NOMO-1 (cell line): Measurements from ENCODE around the gene ANKRD28.

Experiments
- DNase-seq, 2 experiments: peaks; one replicate each; lab custom pipeline; 2025; ENCODE audit not compliant: unreplicated experiment in 2 of 2; lab: John Stamatoyannopoulos, UW

Gene ANKRD28

GRCh38 chr3:15728766-15729165 lies 69.0 kb downstream of the ANKRD28 start:
- no peak for DNase-seq

GRCh38 chr3:15726881-15727280 lies 70.9 kb downstream of the ANKRD28 start:
- no peak for DNase-seq

DNA sequence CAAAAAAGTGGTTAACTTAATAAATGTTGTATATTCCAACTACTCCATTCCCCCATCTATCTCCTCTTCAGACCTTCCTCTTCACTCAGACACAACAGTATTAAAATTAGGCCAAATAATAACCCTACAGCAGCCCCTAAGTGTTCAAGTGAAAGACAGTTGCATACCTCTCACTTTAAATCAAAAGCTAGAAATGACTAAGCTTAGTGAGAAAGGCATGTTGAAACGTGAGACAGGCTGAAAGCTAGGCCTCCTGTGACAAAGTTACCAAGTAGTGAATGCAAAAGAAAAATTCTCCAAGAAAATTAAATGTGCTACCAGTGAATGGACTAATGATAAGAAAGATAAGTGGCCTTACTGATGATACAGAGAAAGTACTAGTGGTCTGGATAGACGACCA lies 71.7 kb downstream of the ANKRD28 start:
- no peak for DNase-seq

DNA sequence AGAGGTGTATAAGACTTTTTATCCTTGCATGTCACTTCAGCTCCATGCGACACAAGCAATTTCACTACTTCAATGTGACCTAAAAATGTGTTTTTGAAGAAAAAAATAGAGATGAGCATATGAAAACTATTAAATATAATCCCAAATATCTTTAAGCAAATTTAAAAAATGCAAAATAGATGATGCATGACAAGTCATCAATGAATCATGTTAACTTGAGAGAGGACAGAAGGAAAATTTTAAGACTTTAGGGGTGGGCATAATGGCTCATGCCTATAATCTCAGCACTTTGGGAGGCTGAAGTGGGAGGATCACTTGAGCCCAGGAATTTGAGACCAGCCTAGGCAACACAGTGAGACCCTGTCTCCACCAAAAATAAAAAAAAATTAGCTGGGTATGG lies 73.3 kb downstream of the ANKRD28 start:
- no peak for DNase-seq

GRCh38 chr3:15723624-15723884 lies 74.2 kb downstream of the ANKRD28 start:
- no peak for DNase-seq

- no peak for DNase-seq
Measured at GRCh38 chr3:15722877-15723623, 74.7 kb downstream of the ANKRD28 start.

- no peak for DNase-seq
Measured at GRCh38 chr3:15716178-15716577, 81.6 kb downstream of the ANKRD28 start.

GRCh38 chr3:15714448-15714847 lies 83.3 kb downstream of the ANKRD28 start:
- DNase-seq: no peak

DNA sequence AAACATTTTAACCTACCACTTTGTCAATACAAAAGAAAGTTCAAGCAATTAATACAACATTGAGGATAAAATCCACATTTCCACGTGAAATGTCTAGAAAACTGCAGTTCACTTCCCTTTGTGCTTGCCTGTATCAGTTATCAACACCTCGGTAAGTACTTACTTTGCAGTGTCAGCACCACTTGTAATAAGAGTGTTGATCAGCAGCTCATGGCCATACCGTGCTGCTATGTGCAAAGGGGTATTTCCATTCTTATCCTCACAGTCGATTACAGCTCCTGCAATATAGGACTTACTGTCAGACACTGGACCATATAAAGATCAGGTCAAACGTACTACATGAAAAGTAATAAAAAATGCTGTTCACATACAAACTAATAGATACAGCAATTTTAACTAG lies 84.4 kb downstream of the ANKRD28 start:
- no peak for DNase-seq

DNA sequence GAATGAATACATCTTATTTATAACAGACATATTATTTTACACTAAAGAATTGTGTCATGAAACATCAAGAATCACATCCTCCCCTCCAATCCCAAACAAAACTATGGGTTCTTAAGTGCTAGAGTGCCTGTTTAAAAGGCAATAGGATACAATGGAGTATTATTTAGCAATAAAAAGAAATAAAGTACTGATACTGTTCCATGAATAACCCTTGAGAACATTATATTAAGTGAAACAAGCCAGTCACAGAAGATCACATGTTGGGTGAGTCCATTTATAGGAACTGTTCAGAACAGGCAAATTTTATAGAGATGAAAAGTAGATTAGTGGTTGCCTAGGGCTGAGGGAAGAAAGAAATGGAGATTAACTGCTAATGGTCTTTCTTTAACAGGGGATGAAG lies 86.5 kb downstream of the ANKRD28 start:
- DNase-seq: no peak

GRCh38 chr3:15708882-15709677 lies 88.7 kb downstream of the ANKRD28 start:
- peak in 1 of 2 experiments; percentile 72 for DNase-seq

GRCh38 chr3:15707779-15708178 lies 90.0 kb downstream of the ANKRD28 start:
- DNase-seq: no peak

DNA sequence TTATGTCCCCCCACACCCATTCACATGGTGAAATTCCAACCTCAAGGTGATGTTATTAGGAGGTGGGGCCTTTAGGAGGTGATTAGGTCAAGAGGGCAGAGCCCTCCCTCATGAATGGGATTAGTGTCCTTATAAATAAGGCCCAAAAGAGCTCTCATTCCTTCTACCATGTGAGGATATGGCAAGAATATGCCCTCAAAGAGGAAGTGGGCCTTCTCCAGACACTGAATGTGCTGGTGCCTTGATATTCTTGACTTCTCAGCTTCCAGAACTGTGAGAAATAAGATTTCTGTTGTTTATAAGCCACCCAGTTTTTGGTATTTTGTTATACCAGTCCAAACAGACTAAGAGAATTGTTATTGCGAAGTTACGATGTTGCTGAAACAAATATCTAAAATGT lies 94.4 kb downstream of the ANKRD28 start:
- DNase-seq: peak in 1 of 2 experiments; percentile 14

- DNase-seq: no peak
Measured at GRCh38 chr3:15694628-15695027, 103.2 kb downstream of the ANKRD28 start.

DNA sequence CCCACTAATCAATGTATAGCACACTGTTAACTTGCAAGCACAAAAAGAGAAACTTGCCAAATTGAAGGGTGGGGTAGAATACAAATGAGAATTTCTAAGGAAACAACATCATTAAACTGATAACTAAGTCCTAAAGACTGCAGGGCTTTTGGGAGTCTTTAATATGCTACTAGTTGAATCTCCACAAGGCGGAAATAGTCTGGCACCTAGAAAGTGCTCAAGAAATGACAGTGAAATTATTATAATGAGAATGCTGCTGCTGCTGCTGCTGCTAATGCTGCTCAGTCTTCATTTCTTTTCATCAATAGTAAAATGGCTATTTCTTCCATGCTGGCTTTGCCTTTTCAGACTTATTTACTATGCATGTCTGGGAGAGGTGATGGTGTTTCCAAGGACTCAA lies 104.4 kb downstream of the ANKRD28 start:
- DNase-seq: no peak

DNA sequence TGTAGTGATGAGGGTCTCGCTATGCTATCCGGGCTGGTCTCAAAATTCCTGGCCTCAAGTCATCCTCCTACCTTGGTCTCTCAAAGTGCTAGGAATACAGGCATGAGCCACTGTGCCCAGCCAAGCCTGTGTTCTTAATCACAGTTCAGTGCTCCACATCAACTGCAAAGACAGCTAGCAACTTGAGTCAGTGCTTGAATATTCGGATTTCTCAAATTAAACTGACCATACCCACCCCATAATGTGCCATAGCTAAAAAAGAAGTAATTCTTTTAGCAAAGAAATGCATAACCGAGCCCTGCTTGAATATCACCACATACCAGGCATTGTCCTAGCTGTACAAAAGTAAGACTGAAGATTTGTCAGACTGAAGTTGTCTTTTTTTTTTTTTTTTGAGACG lies 107.0 kb downstream of the ANKRD28 start:
- DNase-seq: no peak

DNA sequence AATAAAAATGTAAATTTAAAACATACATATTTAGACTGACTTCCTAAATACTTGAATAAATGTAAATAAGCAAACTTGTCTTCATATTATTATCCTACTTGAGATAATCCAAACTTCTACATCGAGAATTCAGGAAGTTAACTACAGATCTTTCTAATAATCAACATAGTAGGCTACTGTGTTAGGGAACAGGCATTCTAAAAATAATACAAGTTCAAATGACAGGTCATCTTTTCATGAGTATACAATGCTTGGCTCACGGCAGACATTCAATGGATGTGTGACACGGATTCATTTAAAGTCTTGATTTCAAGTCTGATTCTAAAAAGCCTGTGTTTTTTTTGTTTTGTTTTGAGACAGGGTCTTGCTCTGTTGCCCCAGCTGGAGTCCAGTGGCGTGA lies 107.5 kb downstream of the ANKRD28 start:
- no peak for DNase-seq

DNA sequence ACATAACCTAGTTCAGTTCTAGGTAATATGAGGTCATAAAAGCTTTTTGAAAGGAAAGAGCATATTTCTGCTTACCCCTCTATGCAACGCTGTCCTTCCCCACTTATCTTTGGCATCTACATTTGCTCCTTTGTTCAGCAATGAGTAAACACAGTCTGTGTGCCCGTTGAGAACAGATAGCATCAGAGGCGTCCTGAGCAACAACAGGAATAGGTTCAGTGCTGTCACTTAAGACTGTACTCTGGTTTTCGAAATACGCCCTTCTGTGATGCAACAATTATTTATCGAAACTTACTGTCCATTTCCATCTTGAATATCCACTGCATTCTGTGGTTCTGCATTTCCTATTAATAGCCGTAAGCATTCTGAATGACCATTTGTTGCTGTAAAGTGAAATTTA lies 111.9 kb downstream of the ANKRD28 start:
- DNase-seq: peak in 1 of 2 experiments; percentile 10

DNA sequence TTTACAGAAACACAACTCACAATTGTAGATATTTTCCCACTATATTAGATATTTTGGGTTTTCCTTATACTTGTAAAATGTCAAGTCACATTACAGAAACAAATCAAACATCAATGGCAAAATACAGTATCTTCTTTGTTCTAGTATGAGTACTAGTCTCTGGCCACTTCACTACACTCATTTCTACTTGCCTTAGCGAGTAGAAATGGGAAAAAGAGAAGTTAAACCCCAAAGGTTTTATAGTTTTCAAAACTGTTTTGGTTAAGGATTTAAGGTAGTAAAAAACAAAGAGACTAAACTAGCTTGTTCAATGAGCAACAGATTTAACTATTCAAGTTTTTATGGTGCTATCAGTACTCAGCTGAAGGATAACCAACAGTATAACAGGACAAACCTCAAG lies 114.5 kb downstream of the ANKRD28 start:
- DNase-seq: peak in 1 of 2 experiments; percentile 41

GRCh38 chr3:15682561-15683185 lies 115.1 kb downstream of the ANKRD28 start:
- DNase-seq: peak; percentile 69 to 80

DNA sequence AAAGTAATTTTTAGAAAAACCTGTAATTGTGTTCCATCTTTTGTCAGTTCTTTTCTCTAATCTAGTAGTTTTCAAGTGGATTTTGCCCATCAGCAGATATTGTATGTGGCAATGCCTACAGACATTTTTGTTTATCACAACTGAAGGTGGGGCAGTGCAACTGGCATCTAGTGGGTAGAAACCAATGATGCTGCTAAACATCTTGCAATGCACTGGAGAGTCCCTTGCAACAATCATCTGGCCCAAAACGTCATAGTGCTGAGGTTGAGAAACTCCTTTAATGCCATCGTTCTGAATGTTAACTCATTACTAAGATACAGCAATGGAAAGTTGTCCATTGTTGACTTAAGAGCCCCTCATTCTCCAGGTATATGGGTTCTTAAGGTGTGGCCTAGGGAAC lies 116.1 kb downstream of the ANKRD28 start:
- no peak for DNase-seq

DNA sequence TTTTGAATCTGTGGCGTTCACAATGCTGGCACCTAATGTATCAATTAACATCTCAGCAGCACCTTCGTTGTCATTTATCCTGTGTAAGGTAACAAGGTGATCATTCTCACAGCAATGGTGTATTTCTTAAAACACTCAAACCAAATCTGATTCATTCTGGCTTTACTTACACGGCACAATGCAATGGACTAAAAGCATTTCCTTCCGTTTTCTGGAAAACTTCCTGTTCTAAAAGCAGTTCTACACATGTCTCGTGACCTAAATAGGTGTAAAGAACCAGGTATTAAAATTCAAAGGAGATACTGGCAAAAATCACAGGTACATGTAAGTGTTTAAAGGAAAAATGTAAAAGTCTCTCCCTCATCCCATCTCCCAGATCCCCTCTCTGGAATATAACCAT lies 118.5 kb downstream of the ANKRD28 start:
- DNase-seq: peak in 1 of 2 experiments; percentile 3
